Measurements from ENCODE around the gene CWC25.
"Not testable (repeated sequence)": the region's sequence is repeated elsewhere in the genome, so short reads cannot be mapped to it uniquely, and the experiment has no call there.

- not testable (repeated sequence) for TF ChIP-seq CTCF, POLR2A (IDR thresholded peaks at IDR 0.05)
Measured at GRCh38 chr17:38855101-38855714, 30.1 kb upstream of the CWC25 start.

Measured in suprapubic skin (tissue), 3 donors.